Dermis microvascular lymphatic vessel endothelial cell (primary cell): ENCODE data around the gene NR1I3. TPM values are rescaled to one million over a fixed set of nuclear protein-coding genes. Genes with fewer than 3 reads are reported as not detected.

Experiments used
- DNase-seq, 2 donors: peaks; one replicate each; pipeline versions ENCODE4 v3.0.0 to v3.0.0-alpha.2; 2010; ENCODE audit warnings: low read depth in 2 of 2
- total RNA-seq: library from RNA; depleted of rRNA; stranded (reverse); fragments of >200 nt; gene quantifications from 2 replicates; pipeline ENCODE4 v1.2.1, GENCODE V29; 2014

Gene NR1I3
- total RNA-seq, 1 donor from 2014 or later = not detected

DNA sequence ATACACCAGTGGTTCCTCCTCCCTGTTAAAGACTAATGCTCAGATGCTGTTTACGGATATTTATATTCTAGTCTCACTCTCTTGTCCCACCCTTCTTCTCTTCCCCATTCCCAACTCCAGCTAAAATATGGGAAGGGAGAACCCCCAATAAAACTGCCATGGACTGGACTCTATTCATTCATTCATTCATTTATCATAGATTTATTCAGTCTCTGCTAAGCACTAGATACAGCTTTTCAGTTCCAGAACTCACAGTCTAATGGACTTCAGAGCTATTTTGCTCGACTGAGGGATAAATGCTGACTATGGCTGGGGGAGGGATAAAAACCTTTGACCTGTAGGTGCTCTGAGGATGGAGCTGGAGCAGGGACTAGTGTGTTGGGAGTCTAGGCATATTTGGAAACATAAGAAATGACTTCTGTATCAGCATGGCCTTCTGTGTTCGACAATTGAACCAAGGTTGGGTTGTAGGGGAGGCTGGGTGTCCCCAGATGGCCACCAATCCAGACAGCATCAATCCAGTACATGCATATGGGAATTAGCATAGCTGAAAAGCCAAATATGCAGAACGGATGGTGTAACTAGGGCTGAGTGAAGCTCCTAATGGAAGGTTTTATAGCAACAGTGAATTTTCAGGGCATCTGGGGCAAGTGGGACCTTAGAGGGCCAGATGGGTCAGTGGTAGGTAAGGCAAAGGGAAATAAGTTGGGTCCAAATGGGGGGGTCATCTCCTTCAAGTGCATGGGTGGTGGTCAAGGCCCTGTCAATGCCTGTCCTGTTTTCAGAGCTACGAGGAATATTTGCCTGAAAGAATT, 18.7 kb downstream of the NR1I3 start:
- DNase-seq = no peak

DNA sequence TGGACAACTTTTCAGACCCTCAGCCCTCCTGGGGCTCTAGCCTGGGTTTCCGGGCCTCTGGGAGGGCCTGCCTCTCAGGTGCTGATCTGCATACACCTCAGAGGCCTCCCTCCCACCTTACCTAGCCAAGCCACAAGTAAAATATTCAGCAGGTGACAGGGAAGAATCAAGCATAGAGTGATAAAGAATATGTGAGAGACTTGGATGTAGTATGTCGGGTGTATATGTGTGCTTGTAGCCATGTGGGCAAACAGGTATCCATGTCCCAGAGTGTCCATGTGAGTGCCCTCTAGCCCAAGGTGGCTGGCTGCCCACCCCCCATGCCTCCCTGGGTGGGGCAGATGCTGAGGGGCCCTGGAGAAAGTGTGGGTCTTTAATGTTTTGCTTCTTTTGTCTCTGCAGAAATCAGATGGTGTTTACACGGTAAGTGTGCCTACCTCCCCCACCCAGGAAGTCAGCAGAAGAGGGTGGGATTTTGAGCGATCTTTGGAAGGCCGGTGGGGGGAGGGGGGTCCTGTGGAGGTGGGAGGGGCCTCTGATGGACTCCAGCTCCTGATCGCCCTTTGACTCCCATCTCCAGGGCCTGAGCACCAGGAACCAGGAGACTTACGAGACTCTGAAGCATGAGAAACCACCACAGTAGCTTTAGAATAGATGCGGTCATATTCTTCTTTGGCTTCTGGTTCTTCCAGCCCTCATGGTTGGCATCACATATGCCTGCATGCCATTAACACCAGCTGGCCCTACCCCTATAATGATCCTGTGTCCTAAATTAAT, 19.5 kb downstream of the NR1I3 start:
- no peak for DNase-seq

DNA sequence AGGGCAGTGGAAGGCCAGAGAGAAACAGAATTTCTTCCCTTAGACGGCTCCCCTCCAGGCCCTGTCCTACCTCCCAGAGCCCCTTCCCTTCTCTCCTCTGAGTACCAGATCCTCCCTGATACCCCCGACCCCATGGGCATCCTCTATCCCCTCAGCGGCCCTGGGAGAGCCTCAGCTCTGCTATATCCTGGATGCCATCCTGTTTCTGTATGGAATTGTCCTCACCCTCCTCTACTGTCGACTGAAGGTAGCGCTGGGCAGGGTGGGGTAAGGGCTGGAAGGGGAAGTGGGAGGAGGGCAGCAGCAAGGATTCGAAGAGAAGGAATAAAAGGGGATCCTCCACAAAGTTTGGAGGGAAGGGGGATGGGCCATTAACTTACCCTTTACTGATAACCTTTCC, 20.2 kb downstream of the NR1I3 start:
- no peak for DNase-seq

DNA sequence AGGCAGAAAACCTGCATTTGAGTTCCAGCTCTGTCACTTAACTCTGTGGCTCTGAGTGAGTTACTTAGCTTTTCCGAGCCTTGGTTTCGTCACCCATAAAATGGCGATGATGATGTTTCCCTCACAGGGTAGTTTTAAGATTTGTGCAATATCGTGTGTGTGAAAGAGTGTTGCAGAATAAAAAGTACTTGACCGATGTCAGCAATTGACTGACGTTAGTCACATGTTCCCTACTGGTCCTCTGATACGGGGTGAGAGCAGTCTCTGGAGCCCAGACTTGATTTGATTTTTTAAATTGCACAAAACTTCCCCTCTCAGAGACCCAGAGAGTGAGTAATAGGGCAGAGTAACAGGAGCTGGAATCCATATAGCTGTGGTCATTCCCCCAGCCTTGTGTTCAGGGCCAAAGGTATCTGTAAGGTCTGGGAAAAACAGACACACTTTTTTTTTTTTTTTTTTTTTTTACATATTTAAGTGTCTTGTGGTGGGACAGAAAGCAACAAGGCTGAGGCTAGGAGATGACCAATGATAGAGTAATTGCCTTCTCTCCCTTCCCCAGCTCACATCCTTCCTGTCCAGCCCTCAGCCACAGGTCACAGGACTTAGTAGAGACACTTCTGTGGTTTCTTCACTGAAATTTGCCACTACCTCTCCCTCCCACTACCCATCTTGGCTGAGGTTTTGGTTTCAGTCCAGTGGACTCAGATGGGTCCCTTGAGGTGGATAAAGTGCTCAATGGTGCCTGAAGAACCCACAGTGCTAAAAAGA, 20.9 kb downstream of the NR1I3 start:
- peak in 1 of 2 donors; percentile 33 for DNase-seq

DNA sequence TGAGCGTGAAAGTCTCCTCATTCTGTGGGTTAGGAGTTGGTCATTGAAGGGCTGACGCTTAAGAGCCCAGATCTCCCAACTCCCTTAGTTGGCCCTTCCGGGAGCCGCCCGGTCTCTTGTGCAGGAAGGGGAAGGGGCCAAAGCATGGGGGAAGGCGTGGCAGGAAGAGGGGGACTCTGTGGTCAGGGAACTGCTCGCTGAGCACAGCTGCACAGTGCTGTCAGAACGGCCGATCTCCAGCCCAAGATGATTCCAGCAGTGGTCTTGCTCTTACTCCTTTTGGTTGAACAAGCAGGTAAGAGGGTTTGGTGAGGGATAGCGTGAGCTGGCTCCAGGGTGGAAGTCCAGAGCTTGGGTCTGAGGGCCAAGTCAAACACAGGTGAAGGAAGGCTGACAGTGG, 22.9 kb downstream of the NR1I3 start, which contains the start of gene FCER1G:
FCER1G (plus strand) TSS at position 220 of the 400 bp plus-strand sequence; CDS start at position 247, 27 bp downstream.
- no peak for DNase-seq

DNA sequence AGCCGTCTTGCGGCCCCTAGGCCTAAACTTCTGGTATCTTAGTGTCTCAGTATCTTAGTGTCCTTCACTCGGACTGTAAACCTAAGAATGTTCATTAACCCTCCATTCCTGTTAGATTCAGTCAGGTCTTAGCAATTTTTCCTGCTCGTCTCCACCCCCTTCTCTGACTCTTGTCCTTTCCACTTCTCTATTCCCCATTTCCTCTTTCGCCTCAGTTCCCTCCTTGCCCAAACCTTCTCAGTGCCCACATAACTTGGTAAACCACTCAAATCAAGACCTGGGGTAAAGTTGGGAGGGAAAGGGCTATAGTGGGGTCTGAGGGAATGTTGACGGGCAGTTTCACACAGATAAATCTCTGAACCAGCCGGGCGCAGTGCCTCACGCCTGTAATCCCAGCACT, 23.6 kb downstream of the NR1I3 start:
- no peak for DNase-seq

DNA sequence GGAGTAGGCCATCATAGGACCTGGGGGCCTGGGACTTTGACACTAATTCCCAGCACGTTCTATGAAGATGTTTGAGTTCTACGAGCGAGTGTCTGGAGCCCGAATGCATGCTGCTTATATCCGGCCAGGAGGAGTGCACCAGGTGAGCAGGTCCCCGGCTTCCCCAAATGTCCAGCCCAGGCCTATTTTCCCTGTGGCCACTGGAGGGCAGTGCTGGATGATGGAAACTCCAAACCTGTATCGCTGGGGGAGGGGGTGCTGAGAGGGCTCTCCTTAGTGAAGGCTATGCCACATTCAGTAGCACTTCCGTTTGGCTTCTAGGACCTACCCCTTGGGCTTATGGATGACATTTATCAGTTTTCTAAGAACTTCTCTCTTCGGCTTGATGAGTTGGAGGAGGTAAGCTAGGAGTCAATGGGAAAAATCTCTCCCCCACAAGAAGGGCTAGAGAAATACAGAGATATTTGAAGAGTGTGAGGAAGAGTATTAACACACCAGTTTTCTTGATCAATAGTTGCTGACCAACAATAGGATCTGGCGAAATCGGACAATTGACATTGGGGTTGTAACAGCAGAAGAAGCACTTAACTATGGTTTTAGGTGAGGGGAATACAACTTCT, 28.1 kb downstream of the NR1I3 start:
- peak; percentile 42 to 73 for DNase-seq

DNA sequence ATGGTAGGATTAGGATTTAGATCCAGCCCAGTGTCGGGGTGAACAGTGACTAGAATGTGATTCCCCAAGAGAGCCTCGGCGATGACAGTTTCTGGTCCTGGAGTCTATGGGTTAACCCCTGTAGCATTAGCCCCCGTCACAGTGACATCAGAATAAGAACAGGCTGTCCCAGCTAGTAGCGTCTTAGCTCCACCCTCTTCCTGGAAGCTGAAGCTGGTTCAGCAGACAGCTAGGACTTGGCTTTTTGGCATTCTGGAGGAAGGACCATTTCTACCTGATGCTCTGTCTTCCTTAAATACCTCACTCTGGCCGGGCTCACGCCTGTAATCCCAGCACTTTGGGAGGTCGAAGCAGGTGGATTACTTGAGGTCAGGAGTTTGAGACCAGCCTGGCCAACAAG, 30.8 kb downstream of the NR1I3 start:
- DNase-seq = no peak

DNA sequence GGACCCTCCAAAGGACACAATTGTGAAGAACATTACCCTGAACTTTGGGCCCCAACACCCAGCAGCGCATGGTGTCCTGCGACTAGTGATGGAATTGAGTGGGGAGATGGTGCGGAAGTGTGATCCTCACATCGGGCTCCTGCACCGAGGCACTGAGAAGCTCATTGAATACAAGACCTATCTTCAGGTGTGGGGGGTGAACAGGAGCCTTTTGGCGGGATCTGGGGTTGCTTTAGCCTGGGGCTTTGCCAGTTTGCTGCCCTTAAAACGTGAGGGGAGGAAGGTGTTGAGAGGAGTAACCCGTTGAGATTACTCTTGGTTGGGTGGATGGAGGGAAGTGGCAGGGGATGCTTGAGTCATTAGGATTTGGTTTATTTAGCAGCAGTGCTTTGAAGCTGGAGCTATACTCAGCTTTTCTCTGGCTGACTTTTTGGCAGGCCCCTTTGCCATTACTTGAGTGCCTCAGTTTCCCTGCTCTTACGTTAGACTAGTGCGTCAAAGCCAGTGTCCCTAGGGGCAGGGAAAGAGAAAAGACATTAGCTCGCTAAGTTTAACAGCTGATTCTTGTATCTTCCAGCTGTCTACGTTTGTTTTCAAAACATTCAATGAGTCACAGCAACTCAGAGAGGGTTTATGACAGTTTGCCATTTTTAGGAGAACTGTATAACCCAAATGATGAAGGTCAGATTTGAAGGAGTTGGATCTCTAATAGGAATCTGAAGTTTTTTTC, 31.4 kb downstream of the NR1I3 start:
- DNase-seq = no peak

DNA sequence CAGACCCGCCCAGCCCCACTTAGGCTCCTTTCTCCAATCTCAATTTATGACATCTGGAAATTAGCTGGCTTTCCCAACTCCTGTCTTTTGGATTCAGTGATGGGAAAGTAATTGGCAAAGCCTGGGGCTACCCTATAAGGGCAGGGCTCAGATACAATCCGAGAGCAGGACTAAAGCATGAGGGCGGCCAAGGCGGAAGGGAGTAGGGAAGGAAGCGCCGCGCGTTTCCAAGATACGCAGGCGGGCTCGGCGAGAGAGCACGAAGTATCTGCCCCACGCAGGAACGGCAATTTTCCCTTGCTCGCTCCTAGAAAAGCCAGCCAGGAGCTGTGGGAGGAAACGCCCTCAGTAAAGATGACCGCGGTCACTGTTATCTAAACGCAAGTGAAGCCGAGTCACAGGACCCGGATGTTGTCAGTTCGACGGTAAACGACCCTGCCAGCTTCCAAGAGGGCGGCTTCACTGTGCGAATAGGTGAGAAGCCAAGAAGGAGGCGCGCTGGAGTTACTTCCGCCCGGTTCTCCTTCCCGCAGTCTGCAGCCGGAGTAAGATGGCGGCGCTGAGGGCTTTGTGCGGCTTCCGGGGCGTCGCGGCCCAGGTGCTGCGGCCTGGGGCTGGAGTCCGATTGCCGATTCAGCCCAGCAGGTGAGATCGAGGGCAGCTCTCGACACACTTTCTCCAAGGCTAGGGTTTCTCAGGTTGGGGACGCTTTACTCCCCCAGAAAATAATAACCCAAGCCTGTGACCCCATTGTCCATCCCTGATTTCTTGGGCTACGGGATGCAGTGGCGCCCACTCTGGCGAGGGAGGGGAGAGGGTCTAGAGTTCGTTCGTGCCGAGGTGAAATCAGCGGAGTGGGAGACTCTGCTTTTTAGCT, 35.9 kb downstream of the NR1I3 start, which contains the start of gene NDUFS2:
NDUFS2 (plus strand) TSS at position 532 of the 877 bp plus-strand sequence; CDS start at position 551, 19 bp downstream.
- peak; percentile 98 to 99 for DNase-seq

DNA sequence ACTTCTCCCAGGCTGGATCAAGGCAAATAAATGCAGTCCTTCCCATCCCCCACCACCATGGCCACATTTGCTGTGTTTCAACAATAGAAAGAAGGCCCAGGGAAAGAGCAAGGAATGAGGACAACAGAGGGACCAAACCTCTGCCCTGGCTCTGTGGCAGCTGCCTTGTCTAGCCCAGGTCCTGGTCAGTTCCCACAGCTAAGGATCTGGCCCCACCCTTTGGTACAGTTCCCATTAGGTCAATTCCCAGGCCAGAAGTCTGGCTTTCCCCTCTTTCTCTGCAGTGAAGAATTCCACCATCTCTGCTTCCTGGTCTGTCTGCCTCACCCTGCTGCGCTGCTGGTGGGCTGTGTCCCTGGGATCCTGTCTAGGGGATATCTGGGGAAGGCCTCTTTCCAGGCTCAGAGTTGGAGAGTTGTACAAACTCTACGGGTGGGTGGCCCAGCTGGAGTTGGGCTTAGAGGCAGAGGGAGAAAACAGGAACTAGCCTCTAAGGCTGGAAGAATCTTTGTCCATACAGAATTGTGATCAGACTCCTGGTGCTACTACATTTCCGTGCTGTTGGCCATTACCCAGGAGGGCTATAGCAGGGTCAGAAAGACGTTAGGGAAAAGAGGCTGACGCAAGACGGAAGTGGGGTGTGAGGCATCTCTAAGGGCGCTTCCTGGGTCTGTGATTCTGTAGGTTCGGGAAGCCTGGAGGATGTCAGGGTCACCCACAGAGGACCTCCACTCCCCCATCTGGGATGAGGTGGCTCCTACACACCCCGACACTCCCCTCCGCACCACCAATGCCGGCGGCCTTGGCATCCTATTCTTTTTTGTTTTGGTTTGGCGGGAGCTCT, 36.8 kb downstream of the NR1I3 start:
- peak in 1 of 2 donors; percentile 79 for DNase-seq

DNA sequence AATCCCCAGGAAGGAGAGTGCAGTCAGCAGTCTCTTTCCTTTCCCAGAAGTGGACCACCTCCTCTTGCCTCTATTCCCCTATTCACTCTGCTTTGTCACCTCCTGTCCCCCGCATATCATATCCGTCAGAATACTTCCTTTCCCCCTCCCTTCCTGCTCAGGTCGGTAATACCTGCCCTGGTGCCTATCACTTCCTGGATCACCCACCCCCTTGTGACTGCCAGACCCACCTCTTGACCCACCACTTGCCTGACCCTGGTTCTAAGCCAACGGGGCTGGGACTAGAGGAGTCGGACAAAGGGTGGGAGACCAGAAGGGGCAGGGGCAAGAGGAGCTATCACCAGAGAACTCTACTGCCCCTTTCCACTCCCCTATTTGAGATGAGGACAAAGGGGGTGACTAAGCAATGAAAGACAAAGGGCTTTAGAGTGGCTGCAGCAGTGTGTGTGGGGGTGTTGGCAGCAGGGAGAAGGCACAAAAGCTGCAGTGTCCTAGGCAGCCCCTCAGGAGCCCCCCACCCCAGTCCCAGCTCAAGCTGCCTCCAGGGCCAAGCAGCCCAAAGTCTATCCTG, 37.5 kb downstream of the NR1I3 start:
- peak in 1 of 2 donors; percentile 50 for DNase-seq

DNA sequence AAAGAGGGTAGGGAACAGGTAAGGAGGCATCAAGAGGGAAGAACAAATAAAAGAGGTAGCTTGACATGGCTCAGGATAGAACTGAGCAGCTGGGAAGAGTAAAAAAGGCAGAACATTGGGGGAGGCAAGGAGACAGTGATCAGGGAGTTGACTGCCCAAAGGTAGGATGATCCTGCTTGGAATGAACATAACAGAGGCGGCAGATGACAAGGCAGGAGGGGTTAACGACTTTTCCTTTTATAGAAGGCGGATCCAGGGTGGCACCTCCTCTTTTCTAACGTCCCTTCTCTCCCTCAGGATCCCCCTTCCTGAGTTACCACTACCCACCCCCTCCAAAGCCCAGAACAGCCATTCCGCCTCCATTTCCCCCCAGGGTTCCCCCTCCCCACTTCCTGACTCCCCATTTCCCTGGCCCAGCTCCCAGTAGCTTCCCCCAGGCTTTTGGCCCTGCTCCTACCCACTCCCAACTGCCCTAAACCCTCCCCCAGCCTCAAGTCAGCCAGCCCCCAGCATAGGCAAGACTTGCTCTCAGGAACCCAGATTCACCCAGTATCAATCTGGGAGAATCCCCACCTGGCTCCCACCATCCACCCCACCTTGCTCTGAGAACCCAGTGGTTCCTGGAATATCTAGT, 38.4 kb downstream of the NR1I3 start:
- DNase-seq = peak in 1 of 2 donors; percentile 30

DNA sequence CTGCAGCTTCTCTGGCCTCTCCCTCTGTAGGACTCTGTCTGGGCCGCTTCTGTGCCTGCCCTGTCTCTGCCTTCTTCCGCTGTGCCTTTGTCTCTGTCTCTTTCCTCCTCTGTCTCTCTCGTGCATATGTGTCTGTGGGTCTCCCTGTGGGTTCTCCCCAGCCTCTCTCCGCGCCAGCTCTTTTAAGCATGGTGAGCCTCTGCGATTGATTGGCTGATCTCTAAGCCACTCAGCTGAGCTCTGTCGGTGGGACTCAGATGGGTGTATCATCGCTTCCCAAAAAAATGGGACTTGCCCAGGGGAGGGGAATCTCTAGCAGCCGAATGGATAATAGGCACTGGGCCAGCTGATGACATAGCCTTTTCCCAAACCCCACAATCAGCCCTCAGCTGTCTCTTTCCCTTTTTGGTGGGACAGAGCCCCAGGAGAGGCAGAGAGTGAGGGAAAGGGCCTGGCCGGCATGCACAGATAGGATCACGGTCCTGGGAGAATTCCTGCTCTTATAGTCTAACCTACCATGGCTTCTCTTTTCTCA, 39.0 kb downstream of the NR1I3 start, which contains the start of gene ADAMTS4:
ADAMTS4 (minus strand) TSS at position 158 of the 535 bp plus-strand sequence. CDS start 427 bp downstream, outside the sequence.
- DNase-seq = peak; percentile 68 to 74

DNA sequence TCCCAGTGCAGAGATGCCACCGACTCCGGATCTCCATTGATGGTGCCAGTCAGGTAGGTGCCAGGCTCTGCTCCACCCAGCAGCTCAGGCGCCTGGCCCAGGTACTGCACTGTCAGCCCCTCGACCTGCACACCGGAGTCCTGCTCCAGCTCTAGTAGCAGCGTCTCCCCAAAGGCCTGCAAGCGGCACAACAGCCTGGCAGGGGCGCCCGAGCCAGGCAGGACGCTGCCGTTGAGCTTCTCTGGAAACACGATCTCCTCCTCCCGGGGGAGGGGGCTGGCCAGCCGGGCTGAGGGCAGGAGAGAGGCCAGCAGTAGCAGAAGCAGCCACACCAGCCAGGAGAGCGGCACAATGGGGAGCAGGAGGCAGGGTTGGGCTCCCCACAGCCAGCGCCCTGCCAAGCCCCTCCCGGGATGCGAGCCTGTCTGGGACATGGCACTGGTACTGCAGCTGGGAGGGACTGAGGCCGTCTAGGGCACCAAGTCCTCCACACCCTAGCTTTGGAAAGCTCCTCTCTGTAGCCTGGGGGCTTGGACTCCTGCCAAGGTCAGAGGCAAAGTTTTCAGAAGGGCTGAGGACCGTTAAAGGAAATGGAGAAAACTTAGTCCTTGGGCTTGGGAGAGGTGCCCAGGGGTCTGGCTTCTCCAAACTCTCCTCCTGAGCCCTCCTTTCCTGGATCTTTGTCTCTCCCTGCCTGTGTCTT, 39.7 kb downstream of the NR1I3 start:
- peak in 1 of 2 donors; percentile 46 for DNase-seq

DNA sequence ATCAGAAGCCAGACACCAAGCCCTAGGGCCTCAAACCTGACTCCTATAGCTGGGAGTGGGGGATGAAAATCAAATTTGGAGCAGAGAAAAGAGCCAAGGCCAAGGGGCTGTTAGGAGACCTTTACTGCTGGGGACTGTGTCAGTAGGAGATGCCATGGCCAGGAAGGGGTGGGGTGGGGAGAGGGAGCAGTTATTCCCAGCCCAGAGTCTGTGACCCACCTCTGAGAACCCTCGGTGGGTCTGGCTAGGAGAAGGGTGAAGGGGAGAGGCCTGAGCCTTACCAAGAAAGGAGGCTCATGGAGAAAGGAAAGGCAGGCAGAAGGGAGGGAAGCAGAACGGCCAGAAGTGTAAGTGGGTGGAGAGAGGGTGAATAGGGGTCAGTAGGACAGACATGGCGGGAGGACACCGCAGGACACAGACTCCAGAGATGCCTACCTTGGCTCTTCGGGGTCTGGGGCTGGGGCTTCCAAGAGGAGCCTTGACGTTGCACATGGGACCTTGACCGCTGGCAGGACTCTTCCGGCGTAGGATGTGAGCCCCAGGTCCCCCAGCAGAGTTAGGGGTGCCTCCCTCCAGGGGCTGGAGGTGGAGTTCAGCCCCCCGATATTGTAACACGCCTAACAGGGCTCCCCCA, 40.3 kb downstream of the NR1I3 start:
- no peak for DNase-seq
